GM23338 (cell line): ENCODE results near the gene IKZF1. TPM values are rescaled to one million over a fixed set of nuclear protein-coding genes. Genes with fewer than 3 reads are reported as not detected.

Source experiments
- ATAC-seq: fragments of 200-7000 bp; cut with Tn5 transposase; 3 replicates; pipeline ENCODE4 v1.9.1; 2020
- DNase-seq: peaks from one replicate; pipeline ENCODE4 v3.0.0-alpha.2; 2015; ENCODE audit warnings: low spot score
- H2AFZ ChIP-seq: fragments of 200-600 bp; sonication (generic); 2 replicates; pipeline ENCODE4 v1.8.0; 2016; ENCODE audit warnings: antibody characterized with exemption, mild to moderate bottlenecking, moderate library complexity
- H3F3A ChIP-seq: fragments of 200-600 bp; sonication (generic); replicated peaks from 2 replicates; pipeline ENCODE4 v1.8.0; 2017; ENCODE audit warnings: antibody characterized with exemption, mixed run types, low read depth
- H3K27ac ChIP-seq: fragments of 200-600 bp; sonication (generic); 2 replicates; pipeline ENCODE4 v1.6.1; 2016; ENCODE audit warnings: low read depth
- H3K27me3 ChIP-seq: fragments of 200-600 bp; sonication (generic); 2 replicates; pipeline ENCODE4 v1.8.0; 2016; ENCODE audit warnings: mild to moderate bottlenecking, mixed run types, moderate library complexity; ENCODE audit not compliant: insufficient read depth
- H3K36me3 ChIP-seq: fragments of 200-600 bp; sonication (generic); 2 replicates; pipeline ENCODE4 v1.8.0; 2016; ENCODE audit warnings: mild to moderate bottlenecking; ENCODE audit not compliant: insufficient read depth
- H3K4me1 ChIP-seq: fragments of 200-600 bp; sonication (generic); 2 replicates; pipeline ENCODE4 v1.8.0; 2016; ENCODE audit warnings: mild to moderate bottlenecking, moderate library complexity; ENCODE audit not compliant: insufficient read depth
- H3K4me2 ChIP-seq: fragments of 200-600 bp; sonication (generic); 2 replicates; pipeline ENCODE4 v1.7.1; 2017; ENCODE audit warnings: mixed run types
- H3K4me3 ChIP-seq: fragments of 200-600 bp; sonication (generic); 2 replicates; pipeline ENCODE4 v1.6.1; 2016; ENCODE audit warnings: mixed run types
- H3K79me2 ChIP-seq: fragments of 200-600 bp; sonication (generic); replicated peaks from 2 replicates; pipeline ENCODE4 v1.8.0; 2017; ENCODE audit warnings: mild to moderate bottlenecking; ENCODE audit not compliant: insufficient read depth
- H3K9me2 ChIP-seq: fragments of 200-600 bp; sonication (generic); 2 replicates; pipeline ENCODE4 v1.8.0; 2017; ENCODE audit not compliant: insufficient read depth
- H4K20me1 ChIP-seq: fragments of 200-600 bp; sonication (generic); replicated peaks from 2 replicates; pipeline ENCODE4 v1.8.0; 2017; ENCODE audit warnings: mild to moderate bottlenecking; ENCODE audit not compliant: insufficient read depth
- H3K27ac Mint-ChIP-seq: 2 replicates; pipeline ENCODE4 v1.8.0; 2020; ENCODE audit warnings: inconsistent platforms, mild to moderate bottlenecking, moderate library complexity, mixed read lengths
- H3K27me3 Mint-ChIP-seq: 3 replicates; pipeline ENCODE4 v1.8.0; 2022; ENCODE audit warnings: low read depth, mild to moderate bottlenecking, moderate library complexity, mixed read lengths, inconsistent platforms; ENCODE audit not compliant: insufficient read depth, poor library complexity
- H3K36me3 Mint-ChIP-seq: 3 replicates; pipeline ENCODE4 v1.8.0; 2021; ENCODE audit warnings: low read depth, mild to moderate bottlenecking, inconsistent platforms, moderate library complexity, mixed read lengths
- H3K4me1 Mint-ChIP-seq: 3 replicates; pipeline ENCODE4 v1.8.0; 2020; ENCODE audit warnings: mild to moderate bottlenecking, inconsistent platforms, mixed read lengths
- H3K4me3 Mint-ChIP-seq: 3 replicates; pipeline ENCODE4 v1.8.0; 2021; ENCODE audit warnings: moderate library complexity, mild to moderate bottlenecking, inconsistent platforms, mixed read lengths
- H3K9me3 Mint-ChIP-seq: 3 replicates; pipeline ENCODE4 v1.8.0; 2020; ENCODE audit warnings: moderate library complexity, mild to moderate bottlenecking, inconsistent platforms, mixed read lengths
- CTCF ChIP-seq, 2 experiments: fragments of 200-600 bp in 1 of 2; sonication (generic) in 1 of 2; conservative IDR thresholded peaks; 2 replicates each; pipeline versions ENCODE4 v1.5.1 to v1.6.1; 2016 to 2017; ENCODE audit warnings: antibody characterized with exemption in 2 of 2, low read depth in 2 of 2, mild to moderate bottlenecking in 2 of 2, moderate library complexity in 1 of 2
- ETS1 ChIP-seq: IDR thresholded peaks from 2 replicates; pipeline ENCODE4 v1.6.1; 2016; ENCODE audit warnings: antibody characterized with exemption
- JUNB ChIP-seq: IDR thresholded peaks from one replicate; pipeline ENCODE4 v1.6.1; 2016; ENCODE audit warnings: antibody characterized with exemption; ENCODE audit not compliant: unreplicated experiment
- POLR2AphosphoS5 ChIP-seq: IDR thresholded peaks from 2 replicates; pipeline ENCODE4 v1.6.1; 2016; ENCODE audit warnings: antibody characterized with exemption, low read depth
- ZNF114 ChIP-seq: fragments of 250-450 bp; sonication (Bioruptor Pico); IDR thresholded peaks from 2 replicates; pipeline ENCODE4 v1.5.0; 2020; ENCODE audit warnings: mild to moderate bottlenecking, moderate library complexity
- ZNF462 ChIP-seq: fragments of 250-450 bp; sonication (Bioruptor Pico); IDR thresholded peaks from 2 replicates; pipeline ENCODE4 v1.5.0; 2020; ENCODE audit warnings: mild to moderate bottlenecking, moderate library complexity
- polyA plus RNA-seq: library from polyadenylated mRNA; unstranded; fragments of >200 nt; fragmentation: Nextera tagmentation; extraction: Ambion mirVana; gene quantifications from 2 replicates; pipeline ENCODE4 v1.2.1, GENCODE V29; 2016
- total RNA-seq: library from RNA; depleted of rRNA; stranded (reverse); fragments of >200 nt; shearing (Covaris generic); gene quantifications from 2 replicates; pipeline ENCODE4 v1.2.3, GENCODE V29; 2014

The IKZF1 gene
- total and polyA plus RNA-seq, 2 experiments from 2014 or later, result 0.57 to 1.8 TPM

GRCh38 chr7:50293509-50294179 lies 10.9 kb upstream of the IKZF1 start (continued):
- no peak for TF ChIP-seq ZNF462 (CRISPR knock-in tag)
- TF ChIP-seq JUNB, result no peak
- no peak for TF ChIP-seq ZNF114 (CRISPR knock-in tag)

- H3K79me2 ChIP-seq, result no peaks in the 10 kb centered on the region
- no peaks in the 10 kb centered on the region for H3F3A ChIP-seq
- H4K20me1 ChIP-seq, result 0 out of 2 replicates have a peak, but pooled peaks cover 3% of the 10 kb centered on the region
- H3K4me1 Mint-ChIP-seq, result no peaks in the 10 kb centered on the region; the same call in 2 of the 3 replicates
- no peaks in the 10 kb centered on the region for H3K36me3 Mint-ChIP-seq
- no peaks in the 10 kb centered on the region for H3K27me3 ChIP-seq
- no peak for ATAC-seq
- no peak overlapping the region for H3K27ac ChIP-seq
- no peak overlapping the region for H2AFZ ChIP-seq
- H3K36me3 ChIP-seq, result no peaks in the 10 kb centered on the region
- H3K9me2 ChIP-seq, result 0 out of 2 replicates have a peak, but pooled peaks cover 4% of the 10 kb centered on the region
- no peaks in the 10 kb centered on the region for H3K4me1 ChIP-seq
- no peak for DNase-seq
- no peak overlapping the region for H3K4me3 Mint-ChIP-seq
- H3K4me2 ChIP-seq, result no peak overlapping the region
- no peaks in the 10 kb centered on the region; the same call in 2 of the 3 replicates for H3K9me3 Mint-ChIP-seq
- no peak overlapping the region for H3K27ac Mint-ChIP-seq
- no peaks in the 10 kb centered on the region for H3K27me3 Mint-ChIP-seq
- no peak overlapping the region for H3K4me3 ChIP-seq
- TF ChIP-seq ZNF114 (CRISPR knock-in tag) (no peak), POLR2AphosphoS5 (no peak), ETS1 (no peak), CTCF (conservative IDR thresholded peaks at IDR 0.05; ENCODE audit: low read depth in 2 of 2) (no peak)
These were observed 9.4 kb upstream of the IKZF1 start for GRCh38 chr7:50295133-50295532.
